IMR-90 (cell line): ENCODE data around the gene ATRNL1. TPM values are rescaled to one million over a fixed set of nuclear protein-coding genes. Genes with fewer than 3 reads are reported as not detected.

Source experiments
- ATAC-seq: fragments of 200-7000 bp; cut with Tn5 transposase; 2 replicates; pipeline ENCODE4 v1.9.1; 2020; ENCODE audit warnings: low read depth, mild to moderate bottlenecking, moderate library complexity
- BruUV-seq: library from RNA; stranded (reverse); fragments of 400-500 nt; replicated peaks from 2 replicates; lab custom pipeline; 2021; lab: Mats Ljungman, UMichigan
- CTCF ChIA-PET: fragments of 300-600 bp; formaldehyde crosslinking; extraction: SDS; loops from one replicate; lab custom pipeline; 2021; ENCODE audit warnings: antibody characterized with exemption; lab: Yijun Ruan, JAX
- POLR2A ChIA-PET: fragments of 300-600 bp; sonication (Branson Sonifier 250); formaldehyde crosslinking; loops from one replicate; lab custom pipeline; 2022; ENCODE audit warnings: antibody characterized with exemption; ENCODE audit not compliant: unreplicated experiment; lab: Charles Lee
- DNase-seq: peaks from one replicate; pipeline ENCODE4 v3.0.0; 2013
- H2AFZ ChIP-seq: replicated peaks from 2 replicates; pipeline ENCODE3; 2013; ENCODE audit warnings: low read length, mild to moderate bottlenecking; ENCODE audit not compliant: poor library complexity
- H2AK5ac ChIP-seq: 2 replicates; pipeline ENCODE4 v1.6.1; 2013; ENCODE audit warnings: low read depth, low read length, inconsistent platforms
- H2AK9ac ChIP-seq: replicated peaks from 2 replicates; pipeline ENCODE3; 2013; ENCODE audit warnings: mild to moderate bottlenecking, low read depth, low read length, moderate library complexity; ENCODE audit not compliant: poor library complexity
- H2BK120ac ChIP-seq: 2 replicates; pipeline ENCODE4 v1.6.1; 2013; ENCODE audit warnings: low read depth, low read length, inconsistent platforms
- H2BK15ac ChIP-seq: 3 replicates; pipeline ENCODE4 v1.6.1; 2013; ENCODE audit warnings: low read depth, low read length, inconsistent platforms
- H2BK20ac ChIP-seq: 2 replicates; pipeline ENCODE4 v1.6.1; 2013; ENCODE audit warnings: low read depth, mild to moderate bottlenecking, inconsistent platforms, low read length, moderate library complexity
- H2BK5ac ChIP-seq: 2 replicates; pipeline ENCODE4 v1.6.1; 2013; ENCODE audit warnings: mild to moderate bottlenecking, low read depth, low read length, inconsistent platforms; ENCODE audit not compliant: poor library complexity, severe bottlenecking
- H3K14ac ChIP-seq: replicated peaks from 2 replicates; pipeline ENCODE4 v1.6.1; 2013; ENCODE audit warnings: low read depth, low read length, inconsistent platforms
- H3K18ac ChIP-seq: 2 replicates; pipeline ENCODE4 v1.6.1; 2013; ENCODE audit warnings: low read depth, low read length, control low read depth
- H3K23ac ChIP-seq: 2 replicates; pipeline ENCODE4 v1.6.1; 2013; ENCODE audit warnings: low read depth, low read length, inconsistent platforms
- H3K27ac ChIP-seq: 2 replicates; pipeline ENCODE4 v1.5.1; 2013; ENCODE audit warnings: mild to moderate bottlenecking, control low read depth, low read length; ENCODE audit not compliant: insufficient read depth
- H3K27me3 ChIP-seq: 2 replicates; pipeline ENCODE4 v1.6.1; 2013; ENCODE audit warnings: low read length; ENCODE audit not compliant: control insufficient read depth, insufficient read depth
- H3K36me3 ChIP-seq: 2 replicates; pipeline ENCODE4 v1.6.1; 2013; ENCODE audit warnings: low read length, mixed read lengths; ENCODE audit not compliant: control insufficient read depth, insufficient read depth
- H3K4ac ChIP-seq: 2 replicates; pipeline ENCODE4 v1.6.1; 2013; ENCODE audit warnings: low read depth, low read length, inconsistent platforms
- H3K4me1 ChIP-seq: 2 replicates; pipeline ENCODE4 v1.6.1; 2013; ENCODE audit warnings: low read length, mixed read lengths; ENCODE audit not compliant: control insufficient read depth, insufficient read depth
- H3K4me2 ChIP-seq: 2 replicates; pipeline ENCODE4 v1.6.1; 2013; ENCODE audit warnings: low read depth, mild to moderate bottlenecking, control low read depth, low read length, moderate library complexity
- H3K4me3 ChIP-seq: 2 replicates; pipeline ENCODE4 v1.5.1; 2013; ENCODE audit warnings: low read depth, mild to moderate bottlenecking, control low read depth, low read length, moderate library complexity; ENCODE audit not compliant: insufficient read depth
- H3K56ac ChIP-seq: 2 replicates; pipeline ENCODE4 v1.6.1; 2013; ENCODE audit warnings: low read length, inconsistent platforms; ENCODE audit not compliant: insufficient read depth; ENCODE audit errors: extremely low read depth
- H3K79me1 ChIP-seq, 2 experiments: 2 replicates each; pipeline ENCODE4 v1.6.1; 2013; ENCODE audit warnings: low read length in 2 of 2, inconsistent platforms in 1 of 2, low read depth in 1 of 2
- H3K9ac ChIP-seq: 2 replicates; pipeline ENCODE4 v1.6.1; 2013; ENCODE audit warnings: low read depth, low read length, control low read depth
- H3K9me1 ChIP-seq: 2 replicates; pipeline ENCODE4 v1.6.1; 2013; ENCODE audit warnings: low read length, inconsistent platforms; ENCODE audit not compliant: insufficient read depth
- H3K9me3 ChIP-seq: 2 replicates; pipeline ENCODE4 v1.6.1; 2013; ENCODE audit warnings: low read length; ENCODE audit not compliant: control insufficient read depth, insufficient read depth
- H4K20me1 ChIP-seq: 2 replicates; pipeline ENCODE4 v1.6.1; 2013; ENCODE audit warnings: low read length, inconsistent platforms; ENCODE audit not compliant: insufficient read depth
- H4K5ac ChIP-seq: 2 replicates; pipeline ENCODE4 v1.6.1; 2013; ENCODE audit warnings: mild to moderate bottlenecking, low read depth, low read length, control low read depth
- H4K8ac ChIP-seq, 2 experiments: 2 replicates each; pipeline ENCODE4 v1.6.1; 2013; ENCODE audit warnings: low read depth in 2 of 2, low read length in 2 of 2, control low read depth in 1 of 2, inconsistent platforms in 1 of 2
- H4K91ac ChIP-seq: 2 replicates; pipeline ENCODE4 v1.6.1; 2013; ENCODE audit warnings: low read depth, low read length, inconsistent platforms; ENCODE audit not compliant: insufficient read depth
- BHLHE40 ChIP-seq: fragments of 150-350 bp; IDR thresholded peaks from 2 replicates; pipeline ENCODE4 v1.6.1; 2016; ENCODE audit warnings: mild to moderate bottlenecking, low read depth, low read length
- CEBPB ChIP-seq: IDR thresholded peaks from 2 replicates; pipeline ENCODE4 v1.6.1; 2012; ENCODE audit warnings: low read depth, low read length, improper control_type of control experiment
- CHD1 ChIP-seq: IDR thresholded peaks from 2 replicates; pipeline ENCODE4 v1.6.1; 2012; ENCODE audit warnings: low read depth, low read length, improper control_type of control experiment
- FOS ChIP-seq: fragments of 150-350 bp; IDR thresholded peaks from 2 replicates; pipeline ENCODE4 v1.6.1; 2016; ENCODE audit warnings: low read depth, low read length
- MAFK ChIP-seq: IDR thresholded peaks from 2 replicates; pipeline ENCODE4 v1.6.1; 2012; ENCODE audit warnings: low read depth, low read length, improper control_type of control experiment
- MAZ ChIP-seq: IDR thresholded peaks from 2 replicates; pipeline ENCODE4 v1.6.1; 2012; ENCODE audit warnings: low read depth, mild to moderate bottlenecking, low read length, improper control_type of control experiment, moderate library complexity, borderline replicate concordance
- MXI1 ChIP-seq: IDR thresholded peaks from 2 replicates; pipeline ENCODE4 v1.6.1; 2012; ENCODE audit warnings: low read depth, mild to moderate bottlenecking, low read length, moderate library complexity, borderline replicate concordance
- NFE2L2 ChIP-seq: fragments of 150-350 bp; IDR thresholded peaks from 2 replicates; pipeline ENCODE4 v1.6.1; 2016; ENCODE audit warnings: low read depth, mild to moderate bottlenecking, low read length
- POLR2A ChIP-seq: IDR thresholded peaks from 2 replicates; pipeline ENCODE4 v1.6.1; 2012; ENCODE audit warnings: mild to moderate bottlenecking, low read depth, low read length
- RAD21 ChIP-seq: IDR thresholded peaks from 2 replicates; pipeline ENCODE4 v1.6.1; 2012; ENCODE audit warnings: low read length, improper control_type of control experiment
- RCOR1 ChIP-seq: IDR thresholded peaks from 2 replicates; pipeline ENCODE4 v1.6.1; 2012; ENCODE audit warnings: mild to moderate bottlenecking, low read length, improper control_type of control experiment; ENCODE audit not compliant: insufficient replicate concordance
- RFX5 ChIP-seq: IDR thresholded peaks from 2 replicates; pipeline ENCODE4 v1.8.0; 2012; ENCODE audit warnings: low read depth, mild to moderate bottlenecking, low read length, moderate library complexity
- SMC3 ChIP-seq: fragments of 150-350 bp; IDR thresholded peaks from 2 replicates; pipeline ENCODE4 v1.6.1; 2016; ENCODE audit warnings: low read depth, mild to moderate bottlenecking, antibody characterized with exemption, low read length, moderate library complexity
- USF2 ChIP-seq: fragments of 150-350 bp; IDR thresholded peaks from 2 replicates; pipeline ENCODE4 v1.6.1; 2017; ENCODE audit warnings: mild to moderate bottlenecking, antibody characterized with exemption, low read length, low read depth
- WGBS, 2 experiments: methylation state at CpG; one replicate each; pipeline versions ENCODE4 v1.1.5 to v1.1.7; 2013; ENCODE audit warnings: missing lambda C conversion rate in 2 of 2; ENCODE audit not compliant: insufficient read length in 1 of 2; ENCODE audit errors: extremely low coverage in 2 of 2; 5-methylcytosine and 5-hydroxymethylcytosine counted together
- dilution Hi-C: fragments of 300-500 bp; cut with HindIII; formaldehyde crosslinking; loops from one replicate; pipeline ENCODE4 v1.14.3; 2018; ENCODE audit warnings: low sequenced_read_pairs; ENCODE audit not compliant: unreplicated experiment
- in situ Hi-C: fragments of 300-500 bp; cut with MboI; formaldehyde crosslinking; loops from 3 replicates; pipeline ENCODE4 v1.14.3; 2019; ENCODE audit warnings: low sequenced_read_pairs, inconsistent platforms, mixed read lengths
- intact Hi-C: fragments of 100-400 bp; cut with micrococcal nuclease; formaldehyde crosslinking; loops from 2 replicates; pipeline ENCODE4 v1.10.0; 2022
- polyA plus RNA-seq, 3 experiments: library from polyadenylated mRNA; depleted of rRNA; stranded (reverse); fragments of >200 nt; gene quantifications; 2 replicates each; pipeline ENCODE4 v1.2.3, GENCODE V29; 2012; ENCODE audit warnings: low replicate concordance in 1 of 3
- total RNA-seq: library from RNA; depleted of rRNA; stranded (reverse); fragments of >200 nt; gene quantifications from 2 replicates; pipeline ENCODE4 v1.2.3, GENCODE V29; 2012
- TF ChIP-seq, protein P1 (sequence below): fragments of 150-350 bp; IDR thresholded peaks from 2 replicates; pipeline ENCODE4 v1.6.1; 2016; ENCODE audit warnings: low read depth, mild to moderate bottlenecking, low read length, moderate library complexity, borderline replicate concordance
- TF ChIP-seq, protein P2 (sequence below): conservative IDR thresholded peaks from 2 replicates; pipeline ENCODE4 v1.5.1; 2012; ENCODE audit warnings: mild to moderate bottlenecking, low read depth, low read length, improper control_type of control experiment

The ATRNL1 gene
- total and polyA plus RNA-seq, 2 of the 4 experiments (the other 2 are of a cell fraction), result 0.18 to 0.19 TPM

DNA sequence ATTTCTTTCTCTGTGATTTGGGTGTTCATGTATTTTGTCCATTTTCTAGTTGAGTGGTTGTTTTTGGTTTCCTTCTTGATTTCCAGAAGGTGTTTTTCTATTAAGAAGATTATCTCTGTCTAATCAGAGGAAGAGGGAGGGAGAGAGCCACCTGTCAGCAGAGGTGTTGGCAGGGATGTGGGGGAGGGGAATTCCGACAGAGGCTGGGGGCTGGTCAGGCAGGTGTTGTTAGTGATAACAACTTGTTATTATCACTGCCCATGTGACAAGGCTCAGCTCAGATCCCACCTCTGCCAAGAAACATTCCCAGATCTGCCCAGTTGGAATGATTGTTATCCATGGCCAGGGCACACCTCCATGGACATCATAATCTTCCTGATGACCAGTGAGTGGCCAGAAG is 886.4 kb downstream of the ATRNL1 start:
- no peak overlapping the region for H3K56ac ChIP-seq
- H4K91ac ChIP-seq, result no peak overlapping the region
- BruUV-seq, result no TSS peak
- H3K4me2 ChIP-seq, result no peak overlapping the region
- peaks cover 2% of the 10 kb centered on the region; the same call in 1 of the 2 replicates for H3K4me1 ChIP-seq
- H3K23ac ChIP-seq, result no peak overlapping the region
- no peak overlapping the region for H2BK120ac ChIP-seq
- DNase-seq (no peak), ATAC-seq (no peak)
- H3K79me1 ChIP-seq, result no peaks in the 10 kb centered on the region
- no peak overlapping the region for H3K4me3 ChIP-seq
- H3K27ac ChIP-seq, result no peak overlapping the region
- CTCF ChIA-PET, result no interaction called here
- no peaks in the 10 kb centered on the region for H3K36me3 ChIP-seq
- dilution Hi-C loops (no loop called here), intact Hi-C loops (no loop called here), in situ Hi-C loops (no loop called here)
- H2AFZ ChIP-seq, result no peak overlapping the region
- POLR2A ChIA-PET, result no interaction called here
- H2AK9ac ChIP-seq, result no peak overlapping the region
- H2BK20ac ChIP-seq, result no peak overlapping the region
- H2AK5ac ChIP-seq, result no peak overlapping the region
- no peaks in the 10 kb centered on the region for H4K20me1 ChIP-seq
- no peaks in the 10 kb centered on the region for H3K9me1 ChIP-seq
- no CpG with 5 or more reads among the region's 1 CpG for WGBS, 2 experiments
- H4K5ac ChIP-seq, result no peak overlapping the region
- H4K8ac ChIP-seq, result no peak overlapping the region
- H3K9ac ChIP-seq, result no peak overlapping the region
- no peak overlapping the region for H3K18ac ChIP-seq
- H3K27me3 ChIP-seq, result peaks cover 5% of the 10 kb centered on the region
- H2BK5ac ChIP-seq, result no peak overlapping the region
- H2BK15ac ChIP-seq, result no peak overlapping the region
- H3K4ac ChIP-seq, result no peak overlapping the region
- no peaks in the 10 kb centered on the region for H3K9me3 ChIP-seq
- TF ChIP-seq CEBPB, result no peak
- TF ChIP-seq, protein P1, sequence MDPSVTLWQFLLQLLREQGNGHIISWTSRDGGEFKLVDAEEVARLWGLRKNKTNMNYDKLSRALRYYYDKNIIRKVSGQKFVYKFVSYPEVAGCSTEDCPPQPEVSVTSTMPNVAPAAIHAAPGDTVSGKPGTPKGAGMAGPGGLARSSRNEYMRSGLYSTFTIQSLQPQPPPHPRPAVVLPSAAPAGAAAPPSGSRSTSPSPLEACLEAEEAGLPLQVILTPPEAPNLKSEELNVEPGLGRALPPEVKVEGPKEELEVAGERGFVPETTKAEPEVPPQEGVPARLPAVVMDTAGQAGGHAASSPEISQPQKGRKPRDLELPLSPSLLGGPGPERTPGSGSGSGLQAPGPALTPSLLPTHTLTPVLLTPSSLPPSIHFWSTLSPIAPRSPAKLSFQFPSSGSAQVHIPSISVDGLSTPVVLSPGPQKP, result no peak
- no peak for TF ChIP-seq POLR2A
- TF ChIP-seq FOS, result no peak
- TF ChIP-seq USF2, result no peak
- TF ChIP-seq, protein P2, sequence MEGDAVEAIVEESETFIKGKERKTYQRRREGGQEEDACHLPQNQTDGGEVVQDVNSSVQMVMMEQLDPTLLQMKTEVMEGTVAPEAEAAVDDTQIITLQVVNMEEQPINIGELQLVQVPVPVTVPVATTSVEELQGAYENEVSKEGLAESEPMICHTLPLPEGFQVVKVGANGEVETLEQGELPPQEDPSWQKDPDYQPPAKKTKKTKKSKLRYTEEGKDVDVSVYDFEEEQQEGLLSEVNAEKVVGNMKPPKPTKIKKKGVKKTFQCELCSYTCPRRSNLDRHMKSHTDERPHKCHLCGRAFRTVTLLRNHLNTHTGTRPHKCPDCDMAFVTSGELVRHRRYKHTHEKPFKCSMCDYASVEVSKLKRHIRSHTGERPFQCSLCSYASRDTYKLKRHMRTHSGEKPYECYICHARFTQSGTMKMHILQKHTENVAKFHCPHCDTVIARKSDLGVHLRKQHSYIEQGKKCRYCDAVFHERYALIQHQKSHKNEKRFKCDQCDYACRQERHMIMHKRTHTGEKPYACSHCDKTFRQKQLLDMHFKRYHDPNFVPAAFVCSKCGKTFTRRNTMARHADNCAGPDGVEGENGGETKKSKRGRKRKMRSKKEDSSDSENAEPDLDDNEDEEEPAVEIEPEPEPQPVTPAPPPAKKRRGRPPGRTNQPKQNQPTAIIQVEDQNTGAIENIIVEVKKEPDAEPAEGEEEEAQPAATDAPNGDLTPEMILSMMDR, result no peak
- TF ChIP-seq CHD1, result no peak
- TF ChIP-seq NFE2L2, result no peak
- no peak for TF ChIP-seq RFX5
- no peak for TF ChIP-seq RAD21
- TF ChIP-seq MAFK, result no peak
- TF ChIP-seq MAZ, result no peak
- TF ChIP-seq RCOR1, result no peak
- TF ChIP-seq SMC3, result no peak
- TF ChIP-seq MXI1, result no peak
- TF ChIP-seq BHLHE40, result no peak
- no peak overlapping the region for H3K14ac ChIP-seq
